BJ (cell line): ENCODE measurements around the gene EXOC6B. TPM values are rescaled to one million over a fixed set of nuclear protein-coding genes. Genes with fewer than 3 reads are reported as not detected.

Experiments
- CTCF ChIA-PET: fragments of 350-600 bp; formaldehyde crosslinking; extraction: SDS; loops from one replicate; lab custom pipeline; 2021; ENCODE audit warnings: antibody characterized with exemption, inconsistent platforms; lab: Yijun Ruan, JAX
- POLR2A ChIA-PET: fragments of 300-600 bp; sonication (Branson Sonifier 250); formaldehyde crosslinking; extraction: SDS; loops from one replicate; lab custom pipeline; 2021; ENCODE audit warnings: antibody characterized with exemption; lab: Charles Lee
- DNase-seq: peaks from one replicate; pipeline ENCODE4 v3.0.0-alpha.2; 2011; ENCODE audit warnings: low read depth
- H3K27me3 ChIP-seq: 2 replicates; pipeline ENCODE4 v1.6.0; 2011; ENCODE audit warnings: low read length; ENCODE audit not compliant: control insufficient read depth, insufficient read depth
- H3K36me3 ChIP-seq: 2 replicates; pipeline ENCODE4 v1.5.1; 2011; ENCODE audit warnings: low read length; ENCODE audit not compliant: control insufficient read depth, insufficient read depth
- H3K4me3 ChIP-seq: 2 replicates; pipeline ENCODE4 v1.5.1; 2011; ENCODE audit warnings: low read depth, mild to moderate bottlenecking, control low read depth, low read length
- CTCF ChIP-seq: IDR thresholded peaks from 2 replicates; pipeline ENCODE4 v1.5.1; 2011; ENCODE audit warnings: low read depth, mild to moderate bottlenecking, control low read depth, inconsistent platforms, low read length, moderate library complexity; ENCODE audit not compliant: insufficient read depth
- polyA plus RNA-seq: library from polyadenylated mRNA; depleted of rRNA; stranded (reverse); fragments of >200 nt; gene quantifications from 2 replicates; pipeline ENCODE4 v1.2.3, GENCODE V29; 2011

Gene EXOC6B
- polyA plus RNA-seq, 1 experiment: 15.5 TPM

- Histone ChIP-seq H3K27me3 (no peaks in the 10 kb centered on the region), H3K4me3 (no peak overlapping the region), H3K36me3 (no peaks in the 10 kb centered on the region)
- no peak for TF ChIP-seq CTCF
- CTCF ChIA-PET: interaction anchor here (1.0 to 1.1 kb wide), 2 partner anchors 9 to 18 kb away, joined by 3 to 4 read pairs; no protein-coding TSS in a partner anchor
- POLR2A ChIA-PET: no interaction called here
- DNase-seq: no peak
Observed at GRCh38 chr2:72204156-72204785, 621.6 kb downstream of the EXOC6B start.

- TF ChIP-seq CTCF: peak; percentile 30; the same call in 1 of the 2 replicates
- ChIA-PET CTCF (interaction anchor here (0.9 to 2.0 kb wide), 4 partner anchors 10 to 547 kb away, joined by 3 to 7 read pairs (median 4); no protein-coding TSS in a partner anchor), POLR2A (no interaction called here)
Observed at GRCh38 chr2:72198532-72199241, 627.1 kb downstream of the EXOC6B start.

GRCh38 chr2:72193723-72194122, 632.1 kb downstream of the EXOC6B start:
- no peaks in the 10 kb centered on the region for H3K36me3 ChIP-seq
- TF ChIP-seq CTCF: no peak
- H3K4me3 ChIP-seq: no peak overlapping the region
- no peaks in the 10 kb centered on the region for H3K27me3 ChIP-seq
- ChIA-PET POLR2A (no interaction called here), CTCF (no interaction called here)
- no peak for DNase-seq

More at GRCh38 chr2:72198532-72199241, 627.1 kb downstream of the EXOC6B start:
- Histone ChIP-seq H3K36me3 (no peaks in the 10 kb centered on the region), H3K4me3 (no peak overlapping the region), H3K27me3 (no peaks in the 10 kb centered on the region)
- no peak for DNase-seq

GRCh38 chr2:72191441-72191840, 634.4 kb downstream of the EXOC6B start:
- POLR2A ChIA-PET: no interaction called here

More at GRCh38 chr2:72191441-72191840, 634.4 kb downstream of the EXOC6B start:
- Histone ChIP-seq H3K36me3 (no peaks in the 10 kb centered on the region), H3K27me3 (no peaks in the 10 kb centered on the region), H3K4me3 (no peak overlapping the region)
- TF ChIP-seq CTCF: no peak
- CTCF ChIA-PET: interaction anchor here (1.5 kb wide), 1 partner anchor 12 kb away, joined by 4 read pairs; no protein-coding TSS in a partner anchor
- DNase-seq: no peak
